Urinary bladder (tissue), 4 donors: Measurements from ENCODE around the gene C19orf12. TPM values are rescaled to one million over a fixed set of nuclear protein-coding genes. Genes with fewer than 3 reads are reported as not detected.

Experiments
- DNase-seq: peaks from one replicate; pipeline ENCODE4 v3.0.0-alpha.2; 2015; ENCODE audit errors: extremely low spot score
- H3K27ac ChIP-seq: one replicate; pipeline ENCODE4 v1.5.1; 2013; ENCODE audit warnings: low read depth, mild to moderate bottlenecking, moderate library complexity
- H3K36me3 ChIP-seq: one replicate; pipeline ENCODE4 v1.6.1; 2013; ENCODE audit warnings: mild to moderate bottlenecking, moderate library complexity; ENCODE audit not compliant: insufficient read depth
- H3K4me1 ChIP-seq: one replicate; pipeline ENCODE4 v1.6.1; 2013; ENCODE audit warnings: mild to moderate bottlenecking, moderate library complexity; ENCODE audit not compliant: insufficient read depth
- H3K4me3 ChIP-seq: one replicate; pipeline ENCODE4 v1.5.1; 2013; ENCODE audit warnings: low read depth, low read length
- WGBS: extraction: QIAGEN DNeasy Blood & Tissue Kit; methylation state at CpG from one replicate; pipeline ENCODE4 v1.1.7; 2013; 5-methylcytosine and 5-hydroxymethylcytosine counted together
- polyA plus RNA-seq: library from polyadenylated mRNA; stranded (reverse); fragments of 200-250 nt; gene quantifications from one replicate; pipeline ENCODE4 v1.2.3, GENCODE V29; 2013
- total RNA-seq: library from RNA; depleted of rRNA; stranded (reverse); fragments of >200 nt; gene quantifications from one replicate; pipeline ENCODE4 v1.2.3, GENCODE V29; 2014
- donor health status: healthy with polysubstance abuse.
- donor health status: healthy.

C19orf12 gene
- 20.8 TPM for total RNA-seq
- polyA plus RNA-seq, result 26.5 TPM

DNA sequence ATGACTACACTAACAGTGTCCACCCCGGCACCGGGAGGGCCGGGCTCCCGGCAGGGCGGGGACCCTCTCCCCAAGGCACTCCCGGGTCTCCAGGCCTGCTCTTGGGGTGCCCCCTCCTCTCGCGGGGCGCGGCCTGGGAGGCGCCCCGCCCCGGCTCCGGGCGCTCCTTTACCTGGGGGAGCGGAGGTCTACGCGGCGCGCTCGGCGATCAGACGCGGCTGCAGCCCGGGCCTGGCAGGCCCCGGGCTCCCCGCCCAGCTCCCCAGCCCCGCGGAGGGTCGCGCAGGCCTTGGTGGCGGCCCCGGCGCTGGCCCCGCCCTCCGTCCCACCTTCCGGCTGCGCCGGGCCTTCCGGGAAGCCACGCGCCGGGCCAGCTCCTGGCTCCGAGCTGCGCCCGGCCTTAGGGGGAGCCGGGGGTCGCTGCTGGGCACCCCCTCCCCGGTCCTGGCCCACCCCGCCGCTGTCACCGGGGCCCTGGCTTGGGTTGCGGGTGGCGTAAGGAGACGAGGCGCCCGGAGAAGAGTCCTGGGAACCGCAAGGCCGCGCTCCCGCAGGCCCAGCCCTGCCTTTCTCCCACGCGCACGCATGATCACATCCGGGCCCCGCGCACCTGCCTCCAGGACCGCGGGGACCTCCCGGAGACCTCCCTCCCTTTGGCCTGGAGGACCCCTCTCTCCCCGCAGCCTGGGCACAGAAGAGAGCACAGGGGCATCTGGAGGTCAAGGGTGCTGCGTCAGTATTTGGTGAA is at the start of gene C19orf12:
Gene C19orf12, minus strand, starts transcription at position 309 of the 748 bp plus-strand sequence. CDS start 6,848 bp downstream, outside the sequence.
- WGBS, result under 1% methylated on average over 72 of the region's 72 CpGs
- no peaks in the 10 kb centered on the region for H3K4me1 ChIP-seq

DNA sequence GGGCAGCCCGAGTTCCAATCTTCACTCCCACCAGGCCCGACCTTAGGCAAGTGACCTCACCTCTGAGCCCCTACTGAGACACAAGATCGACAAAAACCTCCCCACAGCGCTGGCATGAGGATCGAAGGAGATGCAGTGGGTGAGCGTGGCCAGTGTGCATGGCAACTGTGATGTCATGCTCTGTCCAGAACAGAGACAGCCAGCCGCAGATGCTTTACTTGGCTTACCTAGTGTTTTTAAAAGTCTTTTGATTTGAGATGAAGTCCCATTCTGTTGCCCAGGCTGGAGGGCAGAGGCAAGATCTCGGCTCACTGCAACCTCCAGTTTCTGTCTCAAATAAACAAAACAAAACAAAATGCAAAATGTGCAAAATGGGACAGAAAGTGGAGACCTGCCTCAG is 49.3 kb upstream of the C19orf12 start:
- Histone ChIP-seq H3K4me3 (no peak overlapping the region), H3K27ac (no peak overlapping the region), H3K36me3 (no peaks in the 10 kb centered on the region), H3K4me1 (no peaks in the 10 kb centered on the region)
- 92% methylated on average over 8 of the region's 8 CpGs for WGBS
- no peak for DNase-seq

More for the DNA sequence above, at the start of gene C19orf12:
- DNase-seq, result no peak
- Histone ChIP-seq H3K36me3 (no peaks in the 10 kb centered on the region), H3K4me3 (peak within 1 kb of the TSS; percentile 87), H3K27ac (peak within 1 kb of the TSS; percentile 86)

DNA sequence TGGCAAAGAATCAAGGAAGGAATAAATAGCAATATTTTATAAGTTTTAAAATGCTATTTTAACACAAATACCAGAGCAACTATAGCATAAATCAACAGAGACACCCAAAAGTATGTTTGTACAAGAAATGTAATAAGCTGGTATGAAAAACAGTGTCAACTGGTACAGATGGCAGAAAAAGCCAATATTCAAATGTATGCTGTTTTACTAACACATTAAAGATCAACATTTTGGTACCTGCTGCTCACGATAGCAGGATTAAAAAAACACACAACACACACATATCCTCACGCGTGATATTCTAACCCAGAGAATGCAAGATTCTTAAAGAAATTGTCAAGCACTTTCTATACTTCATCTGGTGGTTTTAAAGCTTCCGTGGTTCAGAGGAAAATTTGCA is 48.1 kb upstream of the C19orf12 start:
- no peak for DNase-seq
- no peaks in the 10 kb centered on the region for H3K4me1 ChIP-seq
- H3K36me3 ChIP-seq, result no peaks in the 10 kb centered on the region
- no peak overlapping the region for H3K4me3 ChIP-seq
- WGBS, result 81% methylated on average over 4 of the region's 4 CpGs
- no peak overlapping the region for H3K27ac ChIP-seq

DNA sequence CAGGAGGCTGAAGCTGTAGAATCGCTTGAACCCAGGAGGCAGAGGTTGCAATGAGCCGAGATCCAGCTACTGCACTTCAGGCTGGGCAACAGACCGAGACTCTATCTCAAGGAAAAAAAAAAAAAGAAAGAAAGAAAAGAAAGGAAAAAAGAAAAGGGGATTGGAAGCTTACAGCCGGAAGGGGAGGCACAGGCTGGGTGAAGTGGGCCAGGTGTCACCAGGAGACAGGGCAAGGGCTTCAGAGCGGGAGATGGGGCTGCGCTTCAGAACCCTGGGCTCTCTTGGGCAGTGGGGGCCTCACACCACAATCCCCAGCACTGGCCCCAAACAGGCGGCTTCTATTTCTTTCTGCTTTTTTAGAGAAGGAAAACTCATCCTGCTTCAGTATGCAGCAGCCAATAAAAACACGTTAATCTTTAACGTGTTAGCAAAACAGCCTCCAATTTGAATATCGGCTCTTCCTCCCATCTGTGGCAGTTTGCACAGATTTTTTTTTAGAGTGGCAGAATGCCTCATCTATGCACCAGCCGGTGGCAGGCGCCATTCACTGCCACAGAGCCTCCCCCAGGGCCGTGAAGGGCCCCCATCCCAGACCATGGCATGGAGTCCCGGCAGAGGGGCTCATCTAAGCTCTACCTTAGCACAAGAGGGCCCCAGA is 46.6 kb upstream of the C19orf12 start:
- Histone ChIP-seq H3K4me3 (no peak overlapping the region), H3K4me1 (no peaks in the 10 kb centered on the region), H3K27ac (no peak overlapping the region), H3K36me3 (no peaks in the 10 kb centered on the region)
- WGBS, result 67% methylated on average over 14 of the region's 14 CpGs
- no peak for DNase-seq

DNA sequence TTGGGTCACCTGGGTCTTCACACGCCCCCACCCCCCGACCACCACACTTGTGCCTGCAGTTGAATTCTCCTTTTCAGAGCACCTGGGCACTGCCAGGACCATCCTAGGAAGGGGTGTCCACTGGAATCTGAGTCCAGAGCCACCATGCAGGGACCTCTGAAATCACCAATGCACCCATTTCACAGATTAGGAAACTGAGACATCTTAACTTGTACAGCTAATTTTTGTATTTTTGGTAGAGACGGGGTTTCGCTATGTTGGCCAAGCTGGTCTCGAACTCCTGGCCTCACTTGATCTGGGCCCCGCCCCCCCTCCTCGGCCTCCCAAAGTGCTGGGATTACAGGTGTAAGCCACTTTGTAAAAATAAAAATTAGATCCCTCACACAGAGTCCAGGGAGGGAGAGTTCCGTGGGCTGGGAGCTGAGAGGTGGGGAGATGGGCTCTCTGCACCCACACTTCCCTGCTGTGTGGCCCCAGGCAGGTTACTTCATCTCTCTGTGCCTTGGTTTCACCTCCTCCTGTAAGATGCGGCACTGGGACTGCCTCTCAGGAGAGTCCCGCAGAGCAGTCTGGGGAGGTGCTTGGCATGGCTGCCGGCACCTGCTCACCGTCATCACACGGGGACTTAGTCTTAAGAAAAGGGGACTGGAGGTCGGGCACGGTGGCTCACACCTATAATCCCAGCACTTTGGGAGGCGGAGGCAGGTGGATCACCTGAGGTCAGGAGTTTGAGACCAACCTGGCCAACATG is 45.9 kb upstream of the C19orf12 start:
- no peak for DNase-seq
- Histone ChIP-seq H3K27ac (no peak overlapping the region), H3K4me1 (no peaks in the 10 kb centered on the region), H3K36me3 (no peaks in the 10 kb centered on the region), H3K4me3 (no peak overlapping the region)
- 91% methylated on average over 16 of the region's 16 CpGs for WGBS

DNA sequence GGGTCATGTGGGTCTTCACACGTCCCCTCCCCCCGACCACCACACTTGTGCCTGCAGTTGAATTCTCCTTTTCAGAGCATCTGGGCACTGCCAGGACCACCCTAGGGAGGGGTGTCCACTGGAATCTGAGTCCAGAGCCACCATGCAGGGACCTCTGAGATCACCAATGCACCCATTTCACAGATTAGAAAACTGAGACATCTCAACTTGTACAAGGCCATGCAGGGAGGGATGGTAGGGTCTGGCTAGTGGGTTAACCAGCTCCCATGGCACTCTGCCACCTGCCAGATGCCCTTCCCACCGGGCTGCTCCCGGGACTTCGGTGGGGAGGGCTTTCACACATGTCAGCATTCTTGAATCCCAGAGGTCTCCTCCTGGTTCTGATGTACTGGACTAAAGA is 44.3 kb upstream of the C19orf12 start:
- Histone ChIP-seq H3K36me3 (no peaks in the 10 kb centered on the region), H3K4me3 (no peak overlapping the region), H3K4me1 (no peaks in the 10 kb centered on the region), H3K27ac (no peak overlapping the region)
- no peak for DNase-seq
- WGBS, result 84% methylated on average over 5 of the region's 5 CpGs

DNA sequence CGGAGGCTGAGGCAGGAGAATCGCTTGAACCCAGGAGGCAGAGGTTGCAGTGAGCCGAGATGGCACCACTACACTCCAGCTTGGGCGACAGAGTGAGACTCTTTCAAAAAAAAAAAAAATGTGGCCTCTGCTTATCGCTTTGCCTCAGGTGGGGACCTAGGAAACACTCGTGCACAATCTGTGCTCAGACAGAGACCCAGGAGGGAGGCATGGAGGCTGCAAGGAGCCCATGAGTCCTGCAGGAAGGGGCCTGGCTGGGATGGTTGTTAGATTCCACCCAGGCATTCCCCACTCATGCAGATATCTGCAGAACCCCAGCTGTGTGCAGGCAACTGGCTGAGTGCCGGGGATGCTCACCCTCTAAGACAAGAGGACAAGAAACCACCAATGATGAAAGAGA is 43.8 kb upstream of the C19orf12 start:
- no peak overlapping the region for H3K27ac ChIP-seq
- DNase-seq, result no peak
- WGBS, result 93% methylated on average over 7 of the region's 7 CpGs
- no peak overlapping the region for H3K4me3 ChIP-seq
- no peaks in the 10 kb centered on the region for H3K36me3 ChIP-seq
- H3K4me1 ChIP-seq, result no peaks in the 10 kb centered on the region

DNA sequence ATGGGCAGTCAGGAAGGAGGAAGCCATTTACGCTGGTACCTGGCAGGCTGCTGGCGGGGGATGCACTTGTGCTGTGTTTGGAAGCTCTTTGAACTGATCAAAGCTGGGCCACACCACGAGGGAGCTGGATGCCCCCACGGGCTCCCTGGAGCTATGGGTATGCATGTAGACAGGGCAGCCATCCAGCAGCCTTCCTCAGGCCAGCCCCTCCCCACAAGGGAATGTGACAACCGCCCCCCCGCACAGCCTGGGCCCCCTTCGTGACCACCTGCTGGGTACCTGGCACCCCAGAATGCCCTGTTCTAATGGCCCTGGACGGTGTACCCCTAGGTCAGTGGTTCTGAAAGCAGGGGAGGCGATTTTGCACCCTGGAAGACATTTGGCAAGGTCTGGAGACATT is 42.5 kb upstream of the C19orf12 start:
- Histone ChIP-seq H3K27ac (no peak overlapping the region), H3K4me1 (no peaks in the 10 kb centered on the region), H3K4me3 (no peak overlapping the region), H3K36me3 (no peaks in the 10 kb centered on the region)
- WGBS, result 82% methylated on average over 9 of the region's 9 CpGs
- DNase-seq, result no peak

DNA sequence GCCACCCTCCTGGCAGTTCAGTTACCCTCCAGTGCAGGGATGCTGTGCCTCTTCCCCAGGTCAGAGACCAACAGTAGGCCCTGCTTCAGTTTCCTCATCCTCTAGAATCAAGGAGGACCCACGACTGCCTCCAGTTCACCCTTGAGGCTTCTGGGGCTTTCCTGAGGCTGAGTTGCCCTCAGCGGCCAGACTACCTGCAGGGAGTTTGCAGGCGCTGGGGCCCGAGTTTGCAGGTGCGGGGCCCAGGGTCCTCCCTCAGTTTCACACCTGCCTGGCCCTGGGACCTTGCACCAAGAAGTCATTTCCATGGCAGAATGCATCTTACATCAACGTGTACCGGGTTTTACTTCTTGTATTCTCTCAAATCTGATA is 38.9 kb upstream of the C19orf12 start:
- DNase-seq, result no peak
- Histone ChIP-seq H3K36me3 (no peaks in the 10 kb centered on the region), H3K4me1 (no peaks in the 10 kb centered on the region), H3K27ac (no peak overlapping the region), H3K4me3 (no peak overlapping the region)
- 86% methylated on average over 7 of the region's 7 CpGs for WGBS

DNA sequence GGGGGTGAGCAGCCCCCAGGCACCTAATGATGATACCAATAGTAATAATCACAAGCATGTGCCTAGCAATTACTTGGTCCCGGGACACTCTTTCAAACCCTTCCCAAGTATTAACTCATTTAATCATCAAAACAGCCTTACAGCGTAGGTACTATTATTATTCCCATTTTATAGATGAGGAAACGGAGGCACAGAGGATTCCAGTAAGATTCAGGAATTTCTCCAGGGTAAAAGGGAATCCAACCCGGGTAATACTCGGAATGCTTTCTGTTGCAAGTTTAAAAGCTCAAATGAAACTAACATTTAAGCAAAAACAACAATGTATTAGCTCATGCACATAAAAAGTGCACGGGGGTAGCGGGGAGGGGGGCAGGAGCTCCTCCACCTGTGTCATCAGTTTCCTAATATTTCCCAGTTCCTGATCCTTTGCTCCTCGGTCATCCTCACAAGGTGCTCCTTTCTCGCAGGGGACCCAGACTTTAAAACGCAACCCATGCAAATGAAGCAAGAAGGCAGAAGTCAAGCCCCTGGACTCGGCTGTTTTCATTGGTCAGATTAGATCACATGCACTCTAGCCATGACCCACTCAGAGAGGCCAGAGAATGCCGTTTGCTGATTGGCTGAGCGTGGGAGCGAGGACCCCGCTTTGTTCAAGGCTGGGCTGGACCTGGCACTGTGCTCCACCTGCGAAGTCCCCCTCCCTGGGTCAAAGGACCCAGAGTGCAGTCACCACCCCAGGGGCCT is 38.3 kb upstream of the C19orf12 start:
- Histone ChIP-seq H3K4me1 (no peaks in the 10 kb centered on the region), H3K27ac (no peak overlapping the region), H3K36me3 (no peaks in the 10 kb centered on the region), H3K4me3 (no peak overlapping the region)
- 88% methylated on average over 16 of the region's 16 CpGs for WGBS
- DNase-seq, result no peak

DNA sequence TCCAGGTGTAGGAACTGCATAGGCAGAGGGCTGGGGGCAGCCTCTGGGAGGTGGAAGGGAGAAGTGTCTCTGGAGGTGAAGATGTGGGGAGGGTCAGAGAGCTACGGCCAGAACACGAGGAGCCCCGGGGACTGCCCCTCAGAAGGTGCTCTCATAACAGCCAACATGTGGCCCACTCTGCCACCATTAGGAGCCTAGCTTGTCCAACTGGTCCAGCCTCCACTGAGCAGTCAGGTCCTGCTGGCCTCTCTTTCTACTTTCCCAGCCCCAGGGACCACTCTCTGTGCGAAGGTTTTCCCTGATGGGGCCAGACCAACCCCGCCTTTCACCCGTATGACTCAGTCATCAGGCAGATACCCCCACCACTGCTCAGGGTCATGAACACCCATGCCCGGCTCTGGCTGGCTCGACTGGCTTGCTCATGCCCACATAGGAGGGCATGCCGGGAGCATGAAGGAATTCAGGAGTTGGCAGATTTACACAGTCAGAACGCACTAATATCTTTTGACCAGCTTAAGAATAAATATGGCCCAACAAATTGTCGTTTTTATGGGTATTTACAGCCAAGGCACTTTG is 37.5 kb upstream of the C19orf12 start:
- no peaks in the 10 kb centered on the region for H3K36me3 ChIP-seq
- no peaks in the 10 kb centered on the region for H3K4me1 ChIP-seq
- no peak overlapping the region for H3K4me3 ChIP-seq
- no peak overlapping the region for H3K27ac ChIP-seq
- no peak for DNase-seq
- 59% methylated on average over 11 of the region's 11 CpGs for WGBS

DNA sequence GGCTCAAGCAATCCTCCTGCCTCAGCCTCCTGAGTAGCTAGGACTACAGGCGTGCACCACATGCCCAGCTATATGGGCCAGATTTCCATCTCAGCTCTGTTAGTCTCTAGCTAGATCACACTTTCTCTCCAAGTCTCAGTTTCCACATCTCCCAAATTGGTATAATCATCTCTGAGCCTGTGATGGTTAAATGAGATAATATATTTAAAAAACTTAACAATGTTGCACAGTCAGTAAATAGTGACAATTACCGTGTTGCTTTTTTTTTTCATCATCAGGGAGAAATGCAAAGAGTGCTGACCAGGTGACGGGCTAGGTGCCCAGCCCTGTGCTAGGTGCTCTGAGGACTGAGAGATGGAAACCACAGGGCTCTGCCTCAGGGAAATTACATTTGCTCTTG is 36.9 kb upstream of the C19orf12 start:
- WGBS, result 94% methylated on average over 3 of the region's 3 CpGs
- Histone ChIP-seq H3K4me3 (no peak overlapping the region), H3K36me3 (no peaks in the 10 kb centered on the region), H3K4me1 (no peaks in the 10 kb centered on the region), H3K27ac (no peak overlapping the region)
- DNase-seq, result no peak

DNA sequence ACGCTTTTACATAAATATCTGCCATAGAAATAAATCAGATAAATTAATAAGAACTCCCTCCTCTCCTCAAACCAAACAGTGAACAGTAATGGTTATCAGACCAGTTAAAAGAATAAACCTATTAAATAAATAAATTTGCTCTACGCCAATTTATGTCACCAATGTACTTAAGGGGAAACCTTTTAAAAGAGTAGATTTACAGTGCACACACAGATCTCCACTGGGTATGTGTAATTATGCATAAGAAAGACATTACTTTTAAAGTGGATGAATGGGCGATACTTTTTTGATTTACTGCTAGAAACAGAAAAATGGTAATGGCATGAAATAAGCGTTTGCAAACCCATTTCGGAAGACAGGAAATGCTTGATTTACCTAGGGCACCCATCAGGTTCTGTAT is 34.9 kb upstream of the C19orf12 start:
- Histone ChIP-seq H3K4me3 (no peak overlapping the region), H3K4me1 (no peaks in the 10 kb centered on the region), H3K36me3 (no peaks in the 10 kb centered on the region), H3K27ac (no peak overlapping the region)
- DNase-seq, result no peak
- 79% methylated on average over 5 of the region's 5 CpGs for WGBS
